Loucy (cell line): ENCODE measurements around the gene AXDND1.

Experiments
- H2AFZ ChIP-seq: fragments of 200-600 bp; sonication (generic); 2 replicates; pipeline ENCODE4 v1.6.0; 2016; ENCODE audit warnings: antibody characterized with exemption, mild to moderate bottlenecking, low read length, moderate library complexity
- H3F3A ChIP-seq: fragments of 200-600 bp; 2 replicates; pipeline ENCODE4 v1.6.0; 2016; ENCODE audit warnings: antibody characterized with exemption, low read depth, mild to moderate bottlenecking
- H3K27me3 ChIP-seq: fragments of 200-600 bp; sonication (generic); 2 replicates; pipeline ENCODE4 v1.6.1; 2014; ENCODE audit warnings: low read length, mild to moderate bottlenecking; ENCODE audit not compliant: insufficient read depth, poor library complexity, severe bottlenecking
- H3K36me3 ChIP-seq: fragments of 200-600 bp; sonication (generic); 2 replicates; pipeline ENCODE4 v1.6.1; 2016; ENCODE audit warnings: low read length; ENCODE audit not compliant: insufficient read depth
- H3K4me1 ChIP-seq: fragments of 200-600 bp; sonication (generic); 2 replicates; pipeline ENCODE4 v1.5.1; 2014; ENCODE audit warnings: low read length, mild to moderate bottlenecking; ENCODE audit not compliant: insufficient read depth, poor library complexity, severe bottlenecking
- H3K4me2 ChIP-seq: fragments of 200-600 bp; sonication (generic); 2 replicates; pipeline ENCODE4 v1.6.0; 2014; ENCODE audit warnings: antibody characterized with exemption, low read length, low read depth, mild to moderate bottlenecking; ENCODE audit not compliant: poor library complexity, severe bottlenecking
- H3K4me3 ChIP-seq: fragments of 200-600 bp; sonication (generic); 2 replicates; pipeline ENCODE4 v1.5.1; 2014; ENCODE audit warnings: low read length, mild to moderate bottlenecking, mixed read lengths; ENCODE audit not compliant: poor library complexity, severe bottlenecking
- H3K79me2 ChIP-seq: fragments of 200-600 bp; sonication (generic); 2 replicates; pipeline ENCODE4 v1.6.1; 2014; ENCODE audit warnings: low read length; ENCODE audit not compliant: insufficient read depth
- H3K9ac ChIP-seq: fragments of 200-600 bp; sonication (generic); 2 replicates; pipeline ENCODE4 v1.6.0; 2014; ENCODE audit warnings: mild to moderate bottlenecking, low read depth, low read length, moderate library complexity; ENCODE audit not compliant: poor library complexity, severe bottlenecking
- H3K9me2 ChIP-seq: fragments of 200-600 bp; sonication (generic); replicated peaks from 2 replicates; pipeline ENCODE4 v1.6.1; 2016; ENCODE audit warnings: low read depth, low read length, mixed read lengths
- H3K9me3 ChIP-seq: fragments of 200-600 bp; sonication (generic); 2 replicates; pipeline ENCODE4 v1.6.1; 2014; ENCODE audit warnings: mild to moderate bottlenecking, antibody characterized with exemption, low read length, low read depth; ENCODE audit not compliant: insufficient read depth
- H4K20me1 ChIP-seq: fragments of 200-600 bp; sonication (generic); 2 replicates; pipeline ENCODE4 v1.6.0; 2014; ENCODE audit warnings: antibody characterized with exemption, low read length, mild to moderate bottlenecking; ENCODE audit not compliant: insufficient read depth, poor library complexity, severe bottlenecking
- EZH2phosphoT487 ChIP-seq: fragments of 200-600 bp; IDR thresholded peaks from 2 replicates; pipeline ENCODE4 v1.6.1; 2018; ENCODE audit warnings: antibody characterized with exemption, mild to moderate bottlenecking, moderate library complexity, borderline replicate concordance
- TF ChIP-seq, protein P1 (sequence below): fragments of 200-600 bp; sonication (generic); conservative IDR thresholded peaks from 2 replicates; pipeline ENCODE4 v1.5.1; 2014; ENCODE audit warnings: mild to moderate bottlenecking, antibody characterized with exemption, low read length

The AXDND1 gene

GRCh38 chr1:179583771-179584320 is 218.1 kb downstream of the AXDND1 start:
- H3K27me3 ChIP-seq, result no peaks in the 10 kb centered on the region
- H3K4me3 ChIP-seq, result no peak overlapping the region
- H3K9me2 ChIP-seq, result no peaks in the 10 kb centered on the region
- H3K36me3 ChIP-seq, result no peaks in the 10 kb centered on the region
- H3K9ac ChIP-seq, result no peak overlapping the region
- no peaks in the 10 kb centered on the region for H4K20me1 ChIP-seq
- TF ChIP-seq EZH2phosphoT487, result no peak
- TF ChIP-seq, protein P1, sequence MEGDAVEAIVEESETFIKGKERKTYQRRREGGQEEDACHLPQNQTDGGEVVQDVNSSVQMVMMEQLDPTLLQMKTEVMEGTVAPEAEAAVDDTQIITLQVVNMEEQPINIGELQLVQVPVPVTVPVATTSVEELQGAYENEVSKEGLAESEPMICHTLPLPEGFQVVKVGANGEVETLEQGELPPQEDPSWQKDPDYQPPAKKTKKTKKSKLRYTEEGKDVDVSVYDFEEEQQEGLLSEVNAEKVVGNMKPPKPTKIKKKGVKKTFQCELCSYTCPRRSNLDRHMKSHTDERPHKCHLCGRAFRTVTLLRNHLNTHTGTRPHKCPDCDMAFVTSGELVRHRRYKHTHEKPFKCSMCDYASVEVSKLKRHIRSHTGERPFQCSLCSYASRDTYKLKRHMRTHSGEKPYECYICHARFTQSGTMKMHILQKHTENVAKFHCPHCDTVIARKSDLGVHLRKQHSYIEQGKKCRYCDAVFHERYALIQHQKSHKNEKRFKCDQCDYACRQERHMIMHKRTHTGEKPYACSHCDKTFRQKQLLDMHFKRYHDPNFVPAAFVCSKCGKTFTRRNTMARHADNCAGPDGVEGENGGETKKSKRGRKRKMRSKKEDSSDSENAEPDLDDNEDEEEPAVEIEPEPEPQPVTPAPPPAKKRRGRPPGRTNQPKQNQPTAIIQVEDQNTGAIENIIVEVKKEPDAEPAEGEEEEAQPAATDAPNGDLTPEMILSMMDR, result no peak
- H3K79me2 ChIP-seq, result no peaks in the 10 kb centered on the region
- H3K4me2 ChIP-seq, result no peak overlapping the region
- no peak overlapping the region for H2AFZ ChIP-seq
- no peaks in the 10 kb centered on the region for H3K9me3 ChIP-seq
- H3F3A ChIP-seq, result no peaks in the 10 kb centered on the region
- no peaks in the 10 kb centered on the region for H3K4me1 ChIP-seq

- H3K4me2 ChIP-seq, result no peak overlapping the region
- H3K9me3 ChIP-seq, result no peaks in the 10 kb centered on the region
- TF ChIP-seq, protein P1, result no peak
- no peak for TF ChIP-seq EZH2phosphoT487
- H3K36me3 ChIP-seq, result no peaks in the 10 kb centered on the region
- no peaks in the 10 kb centered on the region for H3K4me1 ChIP-seq
- no peaks in the 10 kb centered on the region for H3K9me2 ChIP-seq
- no peak overlapping the region for H3K9ac ChIP-seq
- no peaks in the 10 kb centered on the region for H3F3A ChIP-seq
- no peak overlapping the region for H2AFZ ChIP-seq
- H3K79me2 ChIP-seq, result no peaks in the 10 kb centered on the region
- no peaks in the 10 kb centered on the region for H3K27me3 ChIP-seq
- H3K4me3 ChIP-seq, result no peak overlapping the region
- no peaks in the 10 kb centered on the region for H4K20me1 ChIP-seq
These were observed 220.5 kb downstream of the AXDND1 start for GRCh38 chr1:179586107-179586823.

DNA sequence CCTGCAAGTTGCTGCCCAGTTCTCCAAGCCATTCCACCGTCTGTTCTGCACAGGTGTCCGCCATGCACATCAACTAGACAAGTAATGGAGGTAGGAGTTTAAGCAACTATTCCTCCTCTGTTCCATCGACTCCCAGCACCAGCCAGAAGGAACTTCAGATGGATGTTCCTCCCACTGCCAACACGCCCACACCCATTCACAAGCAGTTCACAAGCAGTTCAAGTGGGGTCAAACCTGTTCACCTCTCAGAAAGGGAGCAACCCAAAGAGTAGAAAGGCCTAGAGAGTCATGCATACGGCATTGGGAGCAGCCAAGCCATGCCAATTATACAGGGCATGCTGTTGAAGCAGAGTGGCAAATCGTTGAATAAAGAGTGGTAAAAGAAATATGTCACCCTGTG is 221.6 kb downstream of the AXDND1 start:
- H3F3A ChIP-seq, result no peaks in the 10 kb centered on the region
- no peaks in the 10 kb centered on the region for H3K4me1 ChIP-seq
- H3K79me2 ChIP-seq, result no peaks in the 10 kb centered on the region
- no peak overlapping the region for H3K4me3 ChIP-seq
- no peak overlapping the region for H3K4me2 ChIP-seq
- TF ChIP-seq, protein P1, result no peak
- no peak for TF ChIP-seq EZH2phosphoT487
- no peak overlapping the region for H3K9ac ChIP-seq
- no peaks in the 10 kb centered on the region for H4K20me1 ChIP-seq
- no peaks in the 10 kb centered on the region for H3K9me3 ChIP-seq
- H3K9me2 ChIP-seq, result no peaks in the 10 kb centered on the region
- H3K27me3 ChIP-seq, result no peaks in the 10 kb centered on the region
- no peak overlapping the region for H2AFZ ChIP-seq
- H3K36me3 ChIP-seq, result no peaks in the 10 kb centered on the region
